HepG2 (cell line): ENCODE measurements around the gene TMEM81. TPM values are rescaled to one million over a fixed set of nuclear protein-coding genes. Genes with fewer than 3 reads are reported as not detected.

Source experiments
- ATAC-seq: fragments of 200-7000 bp; cut with Tn5 transposase; 3 replicates; pipeline ENCODE4 v1.9.1; 2020; ENCODE audit warnings: mild to moderate bottlenecking, moderate library complexity
- BruUV-seq: library from RNA; stranded (reverse); fragments of 400-500 nt; replicated peaks from 2 replicates; lab custom pipeline; 2021; lab: Mats Ljungman, UMichigan
- CTCF ChIA-PET: fragments of 300-600 bp; formaldehyde crosslinking; extraction: SDS; loops from one replicate; lab custom pipeline; 2021; ENCODE audit warnings: low total read pairs, inconsistent platforms, low intra/inter-chr PET ratio; lab: Yijun Ruan, JAX
- POLR2A ChIA-PET: fragments of 350-600 bp; sonication (Branson Sonifier 250); formaldehyde crosslinking; loops from one replicate; lab custom pipeline; 2020; ENCODE audit warnings: antibody characterized with exemption, inconsistent platforms; lab: Yijun Ruan, JAX
- DNase-seq: peaks from one replicate; pipeline ENCODE4 v3.0.0-alpha.2; 2015; ENCODE audit warnings: low spot score
- FAIRE-seq: peaks from 3 replicates; lab custom pipeline; 2011; peaks lifted over from hg19 to GRCh38; lab: Jason Lieb, UNC
- H2AFZ ChIP-seq: one replicate; pipeline ENCODE4 v1.6.1; 2011; ENCODE audit warnings: low read length, inconsistent platforms
- H3K27ac ChIP-seq: fragments of 300-600 bp; 3 replicates; pipeline ENCODE4 v1.8.0; 2011; ENCODE audit warnings: mixed run types, mild to moderate bottlenecking, mixed read lengths, low read length, inconsistent platforms; ENCODE audit not compliant: insufficient read depth; ENCODE audit errors: extremely low read length
- H3K27me3 ChIP-seq, 2 experiments: fragments of 200-600 bp in 1 of 2; 2 replicates in 1 of 2; 3 replicates in 1 of 2; pipeline versions ENCODE4 v1.6.0 to v1.8.0; 2011; ENCODE audit warnings: low read length in 2 of 2, mild to moderate bottlenecking in 2 of 2, moderate library complexity in 2 of 2, inconsistent platforms in 1 of 2; ENCODE audit not compliant: insufficient read depth in 2 of 2, control insufficient read depth in 1 of 2
- H3K36me3 ChIP-seq, 2 experiments: fragments of 200-600 bp in 1 of 2; replicated peaks in 1 of 2; 2 replicates in 1 of 2; 3 replicates in 1 of 2; pipeline versions ENCODE4 v1.5.1 to v1.8.0; 2011; ENCODE audit warnings: low read length in 2 of 2, inconsistent platforms in 1 of 2; ENCODE audit not compliant: insufficient read depth in 2 of 2, control insufficient read depth in 1 of 2
- H3K4me1 ChIP-seq: 2 replicates; pipeline ENCODE4 v1.5.1; 2012; ENCODE audit warnings: low read length, inconsistent platforms; ENCODE audit not compliant: insufficient read depth
- H3K4me2 ChIP-seq: 2 replicates; pipeline ENCODE4 v1.6.0; 2011; ENCODE audit warnings: low read depth, low read length, inconsistent platforms
- H3K4me3 ChIP-seq, 3 experiments: fragments of 200-600 bp in 1 of 3; sonication (generic), shearing (Covaris generic) in 1 of 3; replicated peaks in 1 of 3; 2 replicates each; pipeline ENCODE4 v1.5.1; 2011 to 2016; ENCODE audit warnings: low read length in 3 of 3, inconsistent platforms in 2 of 3, low read depth in 2 of 3, mild to moderate bottlenecking in 2 of 3, control low read depth in 1 of 3, mixed read lengths in 1 of 3; ENCODE audit not compliant: insufficient read depth in 1 of 3
- H3K79me2 ChIP-seq: one replicate; pipeline ENCODE4 v1.6.1; 2011; ENCODE audit warnings: low read length, inconsistent platforms; ENCODE audit not compliant: insufficient read depth
- H3K9ac ChIP-seq: 2 replicates; pipeline ENCODE4 v1.6.0; 2011; ENCODE audit warnings: mild to moderate bottlenecking, low read depth, low read length, inconsistent platforms; ENCODE audit not compliant: insufficient read depth
- H3K9me3 ChIP-seq: 2 replicates; pipeline ENCODE4 v1.5.1; 2012; ENCODE audit warnings: mild to moderate bottlenecking, low read length
- H4K20me1 ChIP-seq: 2 replicates; pipeline ENCODE4 v1.6.0; 2011; ENCODE audit warnings: inconsistent platforms, mild to moderate bottlenecking, low read length, moderate library complexity; ENCODE audit not compliant: insufficient read depth
- DNMT1 ChIP-seq: sonication (generic); formaldehyde crosslinking; IDR thresholded peaks from 2 replicates; pipeline ENCODE4 v1.5.1; 2020; ENCODE audit warnings: mild to moderate bottlenecking, missing genetic modification reagents
- ERF ChIP-seq: IDR thresholded peaks from 2 replicates; pipeline ENCODE4 v1.6.1; 2018; ENCODE audit warnings: missing biosample characterization, missing genetic modification reagents
- HMG20B ChIP-seq: conservative IDR thresholded peaks from 2 replicates; pipeline ENCODE4 v1.6.1; 2016; ENCODE audit warnings: missing genetic modification reagents, missing compliant biosample characterization
- LCORL ChIP-seq, 2 experiments: fragments of 450-650 bp in 1 of 2; sonication (generic) in 1 of 2; formaldehyde crosslinking in 1 of 2; IDR thresholded peaks; 2 replicates each; pipeline versions ENCODE4 v1.5.0 to v1.6.1; 2017 to 2020; ENCODE audit warnings: antibody characterized with exemption in 1 of 2, missing genetic modification reagents in 1 of 2
- MAF1 ChIP-seq: sonication (generic); formaldehyde crosslinking; IDR thresholded peaks from 2 replicates; pipeline ENCODE4 v1.5.0; 2020; ENCODE audit warnings: missing genetic modification reagents, borderline replicate concordance
- MYC ChIP-seq: sonication (generic); formaldehyde crosslinking; IDR thresholded peaks from 2 replicates; pipeline ENCODE4 v1.9.0; 2021; ENCODE audit warnings: missing genetic modification reagents, borderline replicate concordance
- NR2F6 ChIP-seq, 2 experiments: IDR thresholded peaks; 2 replicates each; pipeline ENCODE4 v1.6.1; 2016; ENCODE audit warnings: antibody characterized with exemption in 1 of 2, mild to moderate bottlenecking in 1 of 2
- PPARG ChIP-seq: conservative IDR thresholded peaks from 2 replicates; pipeline ENCODE4 v1.6.1; 2016; ENCODE audit warnings: missing biosample characterization, missing genetic modification reagents
- RFXAP ChIP-seq: sonication (generic); formaldehyde crosslinking; IDR thresholded peaks from 2 replicates; pipeline ENCODE4 v1.4.0; 2020; ENCODE audit warnings: missing genetic modification reagents, borderline replicate concordance
- RNF2 ChIP-seq: fragments of 450-650 bp; conservative IDR thresholded peaks from 2 replicates; pipeline ENCODE4 v1.6.1; 2016; ENCODE audit warnings: low read depth
- SUZ12 ChIP-seq: fragments of 150-350 bp; IDR thresholded peaks from 2 replicates; pipeline ENCODE4 v1.6.1; 2014; ENCODE audit warnings: low read depth, low read length
- ZNF160 ChIP-seq: sonication (generic); formaldehyde crosslinking; IDR thresholded peaks from 2 replicates; pipeline ENCODE4 v1.8.0; 2022; ENCODE audit warnings: mild to moderate bottlenecking, inconsistent platforms, missing genetic modification reagents
- ZNF282 ChIP-seq: fragments of 450-650 bp; IDR thresholded peaks from 2 replicates; pipeline ENCODE4 v1.6.1; 2018; ENCODE audit not compliant: partially characterized antibody
- WGBS: methylation state at CpG from one replicate; pipeline ENCODE4 v1.1.6; 2017; ENCODE audit warnings: low lambda C conversion rate; 5-methylcytosine and 5-hydroxymethylcytosine counted together
- in situ Hi-C: cut with HindIII; loops from 2 replicates; pipeline ENCODE4 v1.10.0; 2017; ENCODE audit warnings: low pct_unique_long_range_greater_than_20kb; ENCODE audit not compliant: extremely low pct_ligation_motif_present
- intact Hi-C: fragments of 100-400 bp; cut with micrococcal nuclease; formaldehyde crosslinking; loops from one replicate; pipeline ENCODE4 v1.10.0; 2022; ENCODE audit not compliant: unreplicated experiment
- polyA plus RNA-seq, 8 experiments: library from polyadenylated mRNA; depleted of rRNA in 3 of 8; stranded (reverse) in 7 of 8; unstranded in 1 of 8; fragments of >200 nt; fragmentation: Illumina TruSeq in 4 of 8; extraction: Trizol in 4 of 8; gene quantifications; 2 replicates each; pipeline versions ENCODE4 v1.2.1 to v1.2.3, GENCODE V29; 2011 to 2016; ENCODE audit warnings: low read depth in 4 of 8, missing spikeins in 1 of 8, mixed read lengths in 1 of 8; ENCODE audit not compliant: insufficient read depth in 1 of 8
- total RNA-seq, 5 experiments: library from RNA; depleted of rRNA; stranded (reverse); fragments of >200 nt; fragmentation: Illumina TruSeq; extraction: Trizol; gene quantifications; 2 replicates each; pipeline ENCODE4 v1.2.3, GENCODE V29; 2016; ENCODE audit warnings: low read depth in 1 of 5
- TF ChIP-seq, protein P1 (sequence below): sonication (generic); formaldehyde crosslinking; conservative IDR thresholded peaks from 2 replicates; pipeline ENCODE4 v1.8.0; 2022; ENCODE audit warnings: missing genetic modification reagents

TMEM81 gene
- total and polyA plus RNA-seq, 2 of the 13 experiments (the other 11 are each of a cell fraction or from before 2014, with no cell fraction given): 1.1 TPM

GRCh38 chr1:205061227-205061626 is 23.0 kb downstream of the TMEM81 start (continued):
- TF ChIP-seq RNF2 (no peak), MYC (no peak), MAF1 (CRISPR knock-in tag) (no peak)

- Histone ChIP-seq H3K4me2 (no peak overlapping the region), H2AFZ (no peak overlapping the region), H3K27ac (no peak overlapping the region), H3K36me3 (no peaks in the 10 kb centered on the region), H3K4me3 (no peak overlapping the region), H3K9me3 (no peaks in the 10 kb centered on the region), H3K27me3 (peaks cover 1 to 47% of the 10 kb centered on the region in 2 experiments; a peak in 3 of 5 replicates), H4K20me1 (no peaks in the 10 kb centered on the region), H3K9ac (no peak overlapping the region), H3K79me2 (no peaks in the 10 kb centered on the region), H3K4me1 (no peaks in the 10 kb centered on the region)
- ChIA-PET POLR2A (no interaction called here), CTCF (interaction anchor here (2.3 to 4.2 kb wide), 2 partner anchors 72 to 85 kb away, joined by 14 to 41 read pairs; no protein-coding TSS in a partner anchor)
- no peak for DNase-seq
- no peak for ATAC-seq
- intact Hi-C loops (loop anchor here (1.0 to 2.0 kb wide), 2 partner anchors 71 to 196 kb away; no protein-coding TSS in a partner anchor), in situ Hi-C loops (loop anchor here (5.0 to 10.0 kb wide), 2 partner anchors 83 to 194 kb away; no protein-coding TSS in a partner anchor)
- TF ChIP-seq ZNF282 (no peak), DNMT1 (CRISPR knock-in tag) (no peak), SUZ12 (no peak), HMG20B (CRISPR knock-in tag) (no peak), RFXAP (CRISPR knock-in tag) (no peak), PPARG (CRISPR knock-in tag) (no peak), ZNF160 (CRISPR knock-in tag) (no peak), NR2F6 (IDR thresholded peaks at IDR 0.05) (no peak), NR2F6 (CRISPR knock-in tag; IDR thresholded peaks at IDR 0.05) (no peak), ERF (CRISPR knock-in tag) (no peak), LCORL (IDR thresholded peaks at IDR 0.05) (no peak), LCORL (CRISPR knock-in tag; IDR thresholded peaks at IDR 0.05) (no peak)
- TF ChIP-seq, protein P1, sequence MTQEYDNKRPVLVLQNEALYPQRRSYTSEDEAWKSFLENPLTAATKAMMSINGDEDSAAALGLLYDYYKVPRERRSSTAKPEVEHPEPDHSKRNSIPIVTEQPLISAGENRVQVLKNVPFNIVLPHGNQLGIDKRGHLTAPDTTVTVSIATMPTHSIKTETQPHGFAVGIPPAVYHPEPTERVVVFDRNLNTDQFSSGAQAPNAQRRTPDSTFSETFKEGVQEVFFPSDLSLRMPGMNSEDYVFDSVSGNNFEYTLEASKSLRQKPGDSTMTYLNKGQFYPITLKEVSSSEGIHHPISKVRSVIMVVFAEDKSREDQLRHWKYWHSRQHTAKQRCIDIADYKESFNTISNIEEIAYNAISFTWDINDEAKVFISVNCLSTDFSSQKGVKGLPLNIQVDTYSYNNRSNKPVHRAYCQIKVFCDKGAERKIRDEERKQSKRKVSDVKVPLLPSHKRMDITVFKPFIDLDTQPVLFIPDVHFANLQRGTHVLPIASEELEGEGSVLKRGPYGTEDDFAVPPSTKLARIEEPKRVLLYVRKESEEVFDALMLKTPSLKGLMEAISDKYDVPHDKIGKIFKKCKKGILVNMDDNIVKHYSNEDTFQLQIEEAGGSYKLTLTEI (CRISPR knock-in tag): no peak
- 43% methylated on average over 3 of the region's 10 CpGs for WGBS
- no peak for FAIRE-seq
- no TSS peak for BruUV-seq
Observed at GRCh38 chr1:205060746-205061145, 23.5 kb downstream of the TMEM81 start.
